Dermis microvascular lymphatic vessel endothelial cell (primary cell): ENCODE measurements around the gene ABCB8. TPM values are rescaled to one million over a fixed set of nuclear protein-coding genes. Genes with fewer than 3 reads are reported as not detected.
A peak's percentile ranks its signal among the peaks of the same experiment; 100 is the strongest.

Experiments used
- DNase-seq, 2 donors: peaks; one replicate each; pipeline versions ENCODE4 v3.0.0 to v3.0.0-alpha.2; 2010; ENCODE audit warnings: low read depth in 2 of 2
- total RNA-seq: library from RNA; depleted of rRNA; stranded (reverse); fragments of >200 nt; gene quantifications from 2 replicates; pipeline ENCODE4 v1.2.1, GENCODE V29; 2014

ABCB8 gene
- total RNA-seq, 1 donor from 2014 or later, result 13.9 TPM

- no peak for DNase-seq
Measured at GRCh38 chr7:151056666-151057505, 28.6 kb downstream of the ABCB8 start.

- DNase-seq, result no peak
Measured at GRCh38 chr7:151057506-151057988, 29.3 kb downstream of the ABCB8 start, which contains the start of gene CDK5. Gene CDK5, minus strand, starts transcription at chr7:151057897. Its CDS starts 49 bp downstream, at chr7:151057848.

DNA sequence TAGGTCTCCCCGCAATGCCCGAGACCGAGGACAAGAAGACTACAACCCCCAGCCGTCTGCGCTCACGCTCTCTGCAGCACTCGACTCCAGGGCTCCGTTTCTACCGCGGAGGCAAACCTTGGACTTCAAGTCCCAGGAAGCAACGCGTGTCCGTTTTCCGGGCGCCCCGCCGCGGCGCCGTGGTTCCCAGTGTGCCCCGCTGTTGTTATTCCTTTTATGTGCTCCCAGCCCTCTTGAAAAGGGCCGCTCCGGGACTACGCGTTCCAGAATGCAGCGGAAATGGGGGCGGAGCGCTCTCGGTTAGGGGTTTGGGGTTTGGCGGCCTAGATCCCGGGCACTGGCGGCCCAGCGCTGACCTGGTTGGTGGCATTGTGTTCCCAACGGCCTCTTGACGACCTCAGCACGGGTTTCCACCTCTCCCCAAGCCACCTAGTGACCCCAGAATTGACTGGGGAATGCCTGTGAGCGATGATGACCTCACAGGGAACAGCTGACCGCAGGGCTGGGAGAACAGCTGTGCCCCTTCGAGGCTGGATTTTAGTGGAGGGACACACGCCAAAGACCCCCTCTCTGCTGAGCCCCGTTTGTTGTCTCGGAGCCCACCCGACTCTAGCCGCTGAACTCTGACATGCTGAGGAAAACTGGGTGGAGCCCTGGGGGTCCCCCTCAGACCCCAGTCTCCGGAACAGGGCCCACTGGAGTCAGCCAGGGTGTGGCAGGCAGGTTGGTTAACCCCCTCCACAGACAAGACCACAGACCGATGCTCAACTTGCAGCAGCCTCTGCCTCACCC, 29.9 kb downstream of the ABCB8 start:
- DNase-seq, result peak; percentile 99 to 100

GRCh38 chr7:151058781-151059366, 30.6 kb downstream of the ABCB8 start:
- DNase-seq, result peak in 1 of 2 donors; percentile 23

GRCh38 chr7:151059367-151060112, 31.3 kb downstream of the ABCB8 start, which contains the start of gene SLC4A2:
Gene SLC4A2, plus strand, starts transcription at chr7:151059589. Its CDS starts 2,399 bp downstream, at chr7:151061988.
- DNase-seq, result peak in 1 of 2 donors; percentile 81

DNA sequence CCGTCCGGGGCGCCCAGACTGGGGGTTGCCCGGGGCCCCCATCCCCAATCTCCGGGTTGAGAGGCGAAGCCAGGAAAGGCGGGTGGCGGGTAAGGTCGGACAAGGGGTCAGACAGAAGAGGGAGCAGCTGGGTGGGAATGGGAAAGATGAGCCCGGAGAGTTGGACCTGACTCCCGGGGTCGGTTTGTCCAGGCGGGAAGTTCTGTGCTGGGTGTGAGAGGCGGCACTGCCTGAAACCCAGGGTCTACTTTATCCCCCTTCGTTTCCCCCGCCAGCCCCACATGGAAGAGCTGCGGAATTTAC, 31.8 kb downstream of the ABCB8 start:
- DNase-seq, result peak in 1 of 2 donors; percentile 14

GRCh38 chr7:151060416-151061212, 32.4 kb downstream of the ABCB8 start:
- peak in 1 of 2 donors; percentile 41 for DNase-seq

DNA sequence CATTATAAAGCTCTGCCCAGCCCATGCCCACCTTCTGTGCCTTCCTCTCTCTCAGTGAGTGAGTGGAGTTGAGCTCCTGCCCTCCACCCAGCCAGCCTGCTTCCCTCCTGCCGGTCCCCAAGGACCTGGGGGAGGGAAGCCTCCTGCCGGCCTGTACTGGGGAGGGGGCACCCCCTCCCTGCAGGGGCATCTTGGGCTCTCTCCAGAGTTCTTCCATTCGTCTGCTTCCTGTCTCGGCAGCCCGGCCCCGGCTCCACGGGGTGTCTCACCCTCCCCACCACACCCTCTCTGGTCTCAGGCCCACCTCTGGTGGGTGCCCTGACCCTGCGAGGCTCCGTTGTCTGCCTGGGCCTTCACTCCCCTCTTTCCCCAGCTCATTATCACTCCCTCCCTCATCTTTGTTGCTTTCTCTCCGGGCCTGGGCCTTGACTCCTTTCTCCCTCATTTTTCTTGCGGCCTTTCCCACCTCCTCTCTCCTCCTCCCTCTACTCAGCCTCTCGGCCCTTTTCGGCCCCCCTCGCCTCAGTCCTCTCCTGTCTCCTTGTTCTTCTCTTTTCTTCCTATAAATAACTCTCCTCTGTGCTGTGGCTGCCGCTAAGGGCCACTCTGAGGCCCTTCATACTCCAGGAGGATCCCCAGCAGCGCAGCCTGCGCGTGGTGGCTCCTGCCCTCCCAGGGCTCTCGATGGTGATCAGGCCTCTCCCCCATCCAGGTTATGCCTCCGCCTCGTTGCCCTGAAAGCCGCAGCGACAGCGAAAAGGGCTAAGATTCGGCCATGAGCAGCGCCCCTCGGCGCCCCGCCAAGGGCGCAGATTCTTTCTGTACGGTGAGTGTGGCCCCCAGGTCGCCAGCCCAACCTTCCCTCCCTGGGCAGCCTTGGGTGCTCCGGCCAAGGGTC, 33.2 kb downstream of the ABCB8 start:
- DNase-seq, result no peak

DNA sequence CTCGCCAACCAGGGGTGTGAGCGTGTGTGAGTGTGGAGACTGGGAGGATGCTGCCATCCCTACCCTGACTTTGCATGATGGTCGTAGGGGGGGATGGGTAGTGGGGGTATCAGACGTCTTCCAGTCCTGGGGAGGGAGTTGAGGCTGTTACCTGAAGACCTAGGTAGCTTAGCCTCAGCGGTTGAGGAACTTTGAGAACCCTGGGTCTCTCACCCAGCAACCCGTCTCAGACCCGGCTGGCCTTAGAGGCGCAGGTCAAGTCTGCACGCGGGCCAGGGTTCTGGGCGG, 33.8 kb downstream of the ABCB8 start:
- DNase-seq, result no peak

DNA sequence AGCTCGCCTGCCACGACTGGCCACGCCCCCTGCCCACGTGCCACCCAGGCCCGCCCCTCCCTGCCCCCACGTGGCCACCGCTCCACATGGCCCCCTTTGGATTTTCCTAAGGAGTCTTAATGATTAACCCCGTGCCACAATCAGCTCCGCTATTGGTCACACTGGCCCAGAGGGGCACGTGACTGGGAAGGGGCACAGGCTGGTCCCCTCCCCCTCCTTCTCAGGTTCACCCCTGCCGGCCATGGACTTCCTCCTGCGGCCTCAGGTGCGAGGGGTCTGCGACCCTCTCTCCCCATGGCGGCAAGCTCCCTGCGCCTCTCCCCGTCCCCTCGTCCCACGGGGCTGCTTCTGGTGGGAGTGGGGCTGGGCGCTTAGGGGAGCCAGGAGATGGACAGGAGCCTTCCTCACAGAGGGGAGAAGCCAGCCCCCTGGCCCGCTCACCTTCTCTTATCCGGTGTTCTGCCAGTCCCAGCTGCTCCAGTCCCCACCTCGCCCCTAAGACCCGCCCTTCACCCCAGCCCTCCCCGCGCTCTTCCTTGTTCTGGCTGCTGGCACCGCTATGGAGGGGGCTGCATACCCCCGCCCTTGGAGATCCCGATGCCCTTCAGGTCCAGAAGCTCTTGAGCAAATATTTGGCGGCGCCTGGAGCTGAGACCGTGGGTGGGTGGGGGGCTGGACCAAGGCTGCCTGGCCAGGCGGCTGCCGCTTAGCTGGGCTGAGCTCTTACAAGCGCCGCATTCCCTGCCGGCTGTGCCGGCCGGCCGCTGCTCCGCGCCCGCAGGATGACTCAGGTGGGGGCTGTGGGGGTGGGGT, 34.4 kb downstream of the ABCB8 start:
- no peak for DNase-seq

DNA sequence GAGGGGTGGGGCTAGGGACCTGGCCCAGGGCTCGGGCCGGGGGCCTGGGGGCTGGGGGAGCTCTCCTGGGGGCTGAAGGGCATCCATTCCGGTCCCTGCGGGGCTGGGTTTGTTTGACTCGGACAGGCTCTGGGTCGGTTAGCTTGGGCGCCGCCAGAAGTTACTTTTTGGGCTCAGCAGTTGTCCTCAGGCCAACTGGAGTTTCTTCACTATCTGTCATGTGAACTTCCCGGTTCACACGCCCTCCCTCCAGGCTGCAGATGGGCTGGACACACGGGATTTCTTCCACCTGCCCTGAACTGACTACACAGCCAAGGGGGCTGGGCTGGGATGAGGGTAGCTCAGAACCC, 34.9 kb downstream of the ABCB8 start:
- no peak for DNase-seq

DNA sequence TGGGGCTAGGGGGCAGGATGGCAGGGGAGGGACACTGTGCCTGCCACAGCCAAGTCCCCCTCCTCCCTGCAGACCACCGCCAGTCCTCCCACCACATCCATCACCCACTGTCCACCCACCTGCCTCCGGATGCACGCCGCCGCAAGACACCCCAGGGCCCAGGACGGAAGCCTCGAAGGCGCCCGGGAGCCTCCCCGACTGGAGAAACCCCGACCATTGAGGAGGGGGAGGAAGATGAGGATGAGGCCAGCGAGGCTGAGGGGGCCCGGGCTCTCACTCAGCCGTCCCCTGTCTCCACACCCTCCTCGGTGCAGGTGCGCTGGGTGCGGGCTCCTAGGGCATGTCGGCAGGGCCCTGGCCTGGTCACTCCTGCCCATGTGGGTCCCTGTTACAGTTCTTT, 36.2 kb downstream of the ABCB8 start:
- no peak for DNase-seq

DNA sequence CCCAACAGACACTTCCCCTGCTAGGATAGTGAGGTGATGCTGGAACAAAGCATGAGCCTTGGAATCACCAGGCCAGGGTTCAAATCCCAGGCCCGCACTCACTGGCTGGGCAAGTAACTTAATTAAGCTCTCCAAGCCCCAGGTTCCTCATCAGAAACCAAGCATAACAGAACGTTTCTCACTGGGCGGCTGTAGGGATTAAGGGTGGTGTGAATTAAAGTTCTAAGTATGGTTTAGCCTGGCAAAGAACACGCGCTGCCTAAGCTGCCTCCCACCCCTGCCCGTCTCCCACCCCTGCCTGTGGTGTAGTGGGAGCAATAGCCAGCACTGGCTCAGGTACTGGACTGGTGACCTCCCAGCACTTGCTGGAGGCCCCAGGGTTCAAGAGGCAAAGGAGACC, 36.7 kb downstream of the ABCB8 start:
- DNase-seq, result no peak

DNA sequence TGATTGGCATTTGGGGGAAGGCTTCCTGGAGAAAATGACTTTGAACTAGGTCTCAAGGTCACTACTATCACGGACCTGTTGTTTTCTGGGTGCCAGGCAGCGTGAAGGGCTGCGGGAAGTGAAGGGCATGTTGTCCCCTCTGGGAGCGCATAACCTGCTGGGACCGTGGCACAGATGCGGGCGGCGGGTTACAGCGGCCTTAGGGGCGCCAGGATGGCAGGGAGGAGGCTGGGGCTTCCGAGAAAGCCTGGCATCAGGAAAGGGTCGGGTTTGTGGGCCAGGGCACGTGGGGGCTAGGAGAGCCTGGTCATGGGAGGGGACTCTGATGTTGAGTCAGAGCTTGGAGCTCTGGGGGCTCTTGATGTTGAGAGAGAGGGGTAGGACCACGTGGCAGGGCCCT, 37.3 kb downstream of the ABCB8 start:
- DNase-seq, result no peak

GRCh38 chr7:151066273-151066974, 38.2 kb downstream of the ABCB8 start:
- no peak for DNase-seq

- DNase-seq, result no peak
Measured at GRCh38 chr7:151068069-151068773, 40.0 kb downstream of the ABCB8 start.

DNA sequence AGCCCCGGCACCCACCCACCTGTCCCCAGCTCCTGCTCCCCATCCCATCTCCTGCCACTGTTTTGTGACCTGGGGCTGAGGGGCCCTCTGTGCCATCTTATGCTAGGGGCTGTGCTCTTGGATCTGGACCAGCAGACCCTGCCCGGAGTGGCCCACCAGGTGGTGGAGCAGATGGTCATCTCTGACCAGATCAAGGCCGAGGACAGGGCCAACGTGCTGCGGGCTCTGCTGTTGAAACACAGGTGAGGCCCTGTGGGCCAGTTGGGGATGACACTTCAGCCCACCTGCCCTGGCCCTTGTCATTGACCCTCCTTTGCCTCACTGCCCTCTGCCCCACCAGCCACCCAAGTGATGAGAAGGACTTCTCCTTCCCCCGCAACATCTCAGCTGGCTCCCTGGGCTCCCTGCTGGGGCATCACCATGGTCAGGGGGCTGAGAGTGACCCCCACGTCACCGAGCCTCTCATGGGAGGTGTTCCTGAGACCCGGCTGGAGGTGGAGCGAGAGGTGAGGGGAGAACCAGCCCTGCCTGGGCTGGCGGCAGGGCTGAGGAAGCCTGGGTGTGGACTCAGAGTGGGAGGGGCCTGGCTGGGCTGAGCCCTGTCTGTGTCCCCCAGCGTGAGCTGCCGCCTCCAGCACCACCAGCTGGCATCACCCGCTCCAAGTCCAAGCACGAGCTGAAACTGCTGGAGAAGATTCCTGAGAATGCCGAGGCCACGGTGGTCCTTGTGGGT, 41.8 kb downstream of the ABCB8 start:
- no peak for DNase-seq
